OCI-LY1 (cell line): ENCODE data around the gene SAMD5.

Experiments
- H2AFZ ChIP-seq: fragments of 200-600 bp; sonication (generic), shearing (Covaris generic); 2 replicates; pipeline ENCODE4 v1.6.0; 2014; ENCODE audit warnings: antibody characterized with exemption, mild to moderate bottlenecking, low read length
- H3F3A ChIP-seq: fragments of 200-600 bp; sonication (generic), shearing (Covaris generic); 2 replicates; pipeline ENCODE4 v1.6.0; 2014; ENCODE audit warnings: mild to moderate bottlenecking, antibody characterized with exemption, low read length, moderate library complexity; ENCODE audit not compliant: insufficient read depth
- H3K27ac ChIP-seq: fragments of 200-600 bp; sonication (generic); 2 replicates; pipeline ENCODE4 v1.5.1; 2014; ENCODE audit warnings: low read length, mixed run types, mild to moderate bottlenecking, low read depth; ENCODE audit not compliant: poor library complexity, severe bottlenecking
- H3K27me3 ChIP-seq: fragments of 200-600 bp; sonication (generic); 2 replicates; pipeline ENCODE4 v1.6.0; 2014; ENCODE audit warnings: antibody characterized with exemption, mild to moderate bottlenecking, low read length, moderate library complexity; ENCODE audit not compliant: insufficient read depth
- H3K36me3 ChIP-seq: fragments of 200-600 bp; sonication (generic); 2 replicates; pipeline ENCODE4 v1.6.1; 2014; ENCODE audit warnings: mild to moderate bottlenecking, antibody characterized with exemption, low read length, moderate library complexity, mixed read lengths; ENCODE audit not compliant: insufficient read depth
- H3K4me1 ChIP-seq: fragments of 200-600 bp; sonication (generic); 2 replicates; pipeline ENCODE4 v1.5.1; 2014; ENCODE audit warnings: mild to moderate bottlenecking, low read length, moderate library complexity; ENCODE audit not compliant: insufficient read depth, severe bottlenecking
- H3K4me2 ChIP-seq: fragments of 200-600 bp; sonication (generic), shearing (Covaris generic); 2 replicates; pipeline ENCODE4 v1.6.1; 2014; ENCODE audit warnings: low read length
- H3K4me3 ChIP-seq: fragments of 200-600 bp; sonication (generic); 2 replicates; pipeline ENCODE4 v1.5.1; 2014; ENCODE audit warnings: low read length, low read depth, mild to moderate bottlenecking, mixed read lengths; ENCODE audit not compliant: poor library complexity, severe bottlenecking
- H3K79me2 ChIP-seq: fragments of 200-600 bp; shearing (Covaris generic); 2 replicates; pipeline ENCODE4 v1.6.1; 2016; ENCODE audit warnings: mixed run types, low read length, mixed read lengths; ENCODE audit not compliant: insufficient read depth
- H3K9ac ChIP-seq: fragments of 200-600 bp; sonication (generic), shearing (Covaris generic); 2 replicates; pipeline ENCODE4 v1.6.1; 2014; ENCODE audit warnings: mild to moderate bottlenecking, low read length, mixed read lengths
- H3K9me2 ChIP-seq: fragments of 200-600 bp; sonication (generic), shearing (Covaris generic); 2 replicates; pipeline ENCODE4 v1.6.1; 2014; ENCODE audit warnings: low read depth, mild to moderate bottlenecking, low read length, mixed read lengths
- H3K9me3 ChIP-seq: fragments of 200-600 bp; shearing (Covaris generic); 2 replicates; pipeline ENCODE4 v1.6.1; 2014; ENCODE audit warnings: low read length, mixed read lengths
- H4K20me1 ChIP-seq: fragments of 200-600 bp; sonication (generic), shearing (Covaris generic); 2 replicates; pipeline ENCODE4 v1.6.0; 2016; ENCODE audit warnings: mild to moderate bottlenecking, low read length; ENCODE audit not compliant: insufficient read depth
- EZH2 ChIP-seq: fragments of 200-600 bp; sonication (generic), shearing (Covaris generic); IDR thresholded peaks from 2 replicates; pipeline ENCODE4 v1.8.0; 2017; ENCODE audit warnings: borderline replicate concordance, mixed run types, mild to moderate bottlenecking, antibody characterized with exemption, low read length, moderate library complexity, mixed read lengths
- TF ChIP-seq, protein P1 (sequence below): fragments of 200-600 bp; sonication (generic), shearing (Covaris generic); IDR thresholded peaks from 2 replicates; pipeline ENCODE4 v1.5.1; 2017; ENCODE audit warnings: mild to moderate bottlenecking, antibody characterized with exemption, low read length, moderate library complexity, mixed read lengths

Gene SAMD5

DNA sequence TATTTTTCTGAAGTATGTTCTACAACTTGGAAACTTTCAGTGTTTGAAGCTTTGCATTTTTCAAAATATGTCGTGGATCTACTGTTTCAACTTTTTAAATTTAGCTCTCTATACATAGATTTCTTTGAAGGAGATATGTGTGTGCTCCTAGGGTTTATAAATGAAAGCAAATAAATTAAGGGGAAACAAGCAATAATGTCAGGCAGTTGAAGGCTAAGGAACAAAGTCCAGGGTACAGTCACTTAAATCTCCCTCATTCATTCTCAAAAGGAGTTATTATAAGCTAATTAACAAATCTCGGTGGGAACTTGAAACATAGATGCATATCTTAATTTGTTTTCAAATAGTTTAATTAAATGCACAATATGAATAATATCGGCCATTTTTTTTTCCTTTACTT, 79.4 kb downstream of the SAMD5 start:
- no peak overlapping the region for H3K27ac ChIP-seq
- H2AFZ ChIP-seq: no peak overlapping the region
- no peak overlapping the region for H3K9ac ChIP-seq

DNA sequence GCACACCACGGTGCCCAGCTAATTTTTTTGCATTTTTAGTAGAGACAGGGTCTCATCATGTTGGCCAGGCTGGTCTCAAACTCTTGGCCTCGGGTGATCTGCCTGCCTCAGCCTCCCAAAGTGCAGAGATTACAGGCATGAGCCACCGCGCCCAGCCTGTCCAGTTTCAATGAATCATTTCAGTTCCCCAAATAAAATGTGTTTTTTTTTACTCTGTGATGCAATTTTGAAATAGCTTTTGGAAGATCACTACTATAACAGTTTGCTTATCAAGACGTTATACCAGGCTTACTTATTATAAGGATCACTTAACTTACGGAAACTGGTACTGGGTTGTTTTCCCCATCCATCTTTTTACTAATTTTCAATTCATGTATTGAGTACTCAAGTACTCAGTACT, 80.0 kb downstream of the SAMD5 start:
- no peaks in the 10 kb centered on the region for H3K4me1 ChIP-seq
- no peaks in the 10 kb centered on the region for H4K20me1 ChIP-seq
- no peaks in the 10 kb centered on the region for H3F3A ChIP-seq
- H3K9ac ChIP-seq: no peak overlapping the region
- no peak for TF ChIP-seq EZH2
- TF ChIP-seq, protein P1, sequence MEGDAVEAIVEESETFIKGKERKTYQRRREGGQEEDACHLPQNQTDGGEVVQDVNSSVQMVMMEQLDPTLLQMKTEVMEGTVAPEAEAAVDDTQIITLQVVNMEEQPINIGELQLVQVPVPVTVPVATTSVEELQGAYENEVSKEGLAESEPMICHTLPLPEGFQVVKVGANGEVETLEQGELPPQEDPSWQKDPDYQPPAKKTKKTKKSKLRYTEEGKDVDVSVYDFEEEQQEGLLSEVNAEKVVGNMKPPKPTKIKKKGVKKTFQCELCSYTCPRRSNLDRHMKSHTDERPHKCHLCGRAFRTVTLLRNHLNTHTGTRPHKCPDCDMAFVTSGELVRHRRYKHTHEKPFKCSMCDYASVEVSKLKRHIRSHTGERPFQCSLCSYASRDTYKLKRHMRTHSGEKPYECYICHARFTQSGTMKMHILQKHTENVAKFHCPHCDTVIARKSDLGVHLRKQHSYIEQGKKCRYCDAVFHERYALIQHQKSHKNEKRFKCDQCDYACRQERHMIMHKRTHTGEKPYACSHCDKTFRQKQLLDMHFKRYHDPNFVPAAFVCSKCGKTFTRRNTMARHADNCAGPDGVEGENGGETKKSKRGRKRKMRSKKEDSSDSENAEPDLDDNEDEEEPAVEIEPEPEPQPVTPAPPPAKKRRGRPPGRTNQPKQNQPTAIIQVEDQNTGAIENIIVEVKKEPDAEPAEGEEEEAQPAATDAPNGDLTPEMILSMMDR: no peak
- no peaks in the 10 kb centered on the region for H3K36me3 ChIP-seq
- no peak overlapping the region for H2AFZ ChIP-seq
- no peaks in the 10 kb centered on the region for H3K9me3 ChIP-seq
- no peak overlapping the region for H3K4me2 ChIP-seq
- H3K27me3 ChIP-seq: no peaks in the 10 kb centered on the region
- no peak overlapping the region for H3K27ac ChIP-seq
- no peaks in the 10 kb centered on the region for H3K79me2 ChIP-seq
- no peaks in the 10 kb centered on the region for H3K9me2 ChIP-seq
- H3K4me3 ChIP-seq: no peak overlapping the region

More for the DNA sequence above, 79.4 kb downstream of the SAMD5 start:
- Histone ChIP-seq H3K4me2 (no peak overlapping the region), H3K4me3 (no peak overlapping the region), H3K36me3 (no peaks in the 10 kb centered on the region), H3F3A (no peaks in the 10 kb centered on the region), H3K27me3 (no peaks in the 10 kb centered on the region), H3K9me2 (no peaks in the 10 kb centered on the region), H4K20me1 (no peaks in the 10 kb centered on the region), H3K79me2 (no peaks in the 10 kb centered on the region), H3K4me1 (no peaks in the 10 kb centered on the region), H3K9me3 (no peaks in the 10 kb centered on the region)
- TF ChIP-seq, protein P1: no peak
- no peak for TF ChIP-seq EZH2

DNA sequence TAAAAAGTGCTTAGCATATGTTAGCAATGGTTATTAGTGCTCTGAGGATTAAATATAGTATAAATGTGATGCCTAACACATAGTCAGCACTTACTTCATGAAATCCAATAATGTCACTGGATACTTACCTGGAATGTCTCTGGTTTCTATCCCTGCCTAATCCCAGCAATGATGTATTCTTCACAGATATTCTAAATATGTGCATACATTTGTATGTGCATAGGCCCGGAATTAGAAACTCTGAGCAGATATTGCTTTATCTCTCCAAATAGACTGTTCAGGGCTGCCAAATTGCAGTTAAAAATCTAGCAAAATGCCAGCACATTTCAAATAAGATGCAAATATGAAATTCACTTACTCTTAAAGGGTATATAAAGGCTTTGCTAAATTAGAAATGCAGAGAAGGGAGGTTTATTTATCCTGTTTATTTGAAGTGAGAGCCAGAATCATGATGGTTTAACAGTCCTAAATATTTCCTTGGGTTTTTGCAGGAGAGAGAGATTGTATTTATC, 81.3 kb downstream of the SAMD5 start:
- no peak overlapping the region for H2AFZ ChIP-seq
- no peaks in the 10 kb centered on the region for H3F3A ChIP-seq
- no peak for TF ChIP-seq EZH2
- TF ChIP-seq, protein P1: no peak
- no peaks in the 10 kb centered on the region for H4K20me1 ChIP-seq
- H3K9me2 ChIP-seq: no peaks in the 10 kb centered on the region
- H3K27ac ChIP-seq: no peak overlapping the region
- no peaks in the 10 kb centered on the region for H3K79me2 ChIP-seq
- no peak overlapping the region for H3K9ac ChIP-seq
- H3K9me3 ChIP-seq: no peaks in the 10 kb centered on the region
- H3K4me1 ChIP-seq: no peaks in the 10 kb centered on the region
- H3K4me2 ChIP-seq: no peak overlapping the region
- no peaks in the 10 kb centered on the region for H3K36me3 ChIP-seq
- no peak overlapping the region for H3K4me3 ChIP-seq
- no peaks in the 10 kb centered on the region for H3K27me3 ChIP-seq
